HG03469 (cell line): ENCODE measurements around the gene MAP3K19.
"Not testable (repeated sequence)": the region's sequence is repeated elsewhere in the genome, so short reads cannot be mapped to it uniquely, and the experiment has no call there.

ENCODE experiments used
- ATAC-seq: cut with Tn5 transposase; IDR thresholded peaks from one replicate; pipeline ENCODE4 v1.9.1; 2021; ENCODE audit warnings: mild to moderate bottlenecking, moderate library complexity, moderate number of reproducible peaks; ENCODE audit not compliant: unreplicated experiment

MAP3K19 gene

GRCh38 chr2:134999521-134999920 is 47.7 kb downstream of the MAP3K19 start:
- ATAC-seq: no peak

GRCh38 chr2:134988994-134989605 is 58.1 kb downstream of the MAP3K19 start:
- ATAC-seq: no peak

- ATAC-seq: no peak
Observed at GRCh38 chr2:134985061-134985460, 62.2 kb downstream of the MAP3K19 start.

- ATAC-seq: no peak
Observed at GRCh38 chr2:134982603-134983002, 64.6 kb downstream of the MAP3K19 start.

DNA sequence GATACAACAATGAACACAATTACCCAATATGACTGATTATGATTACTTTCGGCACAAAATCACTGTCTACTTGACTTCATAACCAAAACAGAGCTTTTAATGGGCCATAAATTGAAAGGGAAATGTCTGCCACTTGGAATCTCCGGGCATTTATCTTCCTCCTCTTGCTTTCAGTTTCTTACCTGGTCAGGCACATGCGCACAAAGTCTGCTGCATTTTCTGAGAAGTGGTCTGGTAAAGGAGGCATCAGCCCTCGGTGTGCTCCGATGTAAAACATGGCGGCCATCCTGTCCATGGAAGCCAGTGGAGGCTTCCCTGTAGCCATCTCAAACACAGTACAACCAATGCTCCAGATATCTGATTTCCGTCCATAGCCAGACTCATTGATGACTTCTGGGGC is 66.6 kb downstream of the MAP3K19 start:
- ATAC-seq: no peak

DNA sequence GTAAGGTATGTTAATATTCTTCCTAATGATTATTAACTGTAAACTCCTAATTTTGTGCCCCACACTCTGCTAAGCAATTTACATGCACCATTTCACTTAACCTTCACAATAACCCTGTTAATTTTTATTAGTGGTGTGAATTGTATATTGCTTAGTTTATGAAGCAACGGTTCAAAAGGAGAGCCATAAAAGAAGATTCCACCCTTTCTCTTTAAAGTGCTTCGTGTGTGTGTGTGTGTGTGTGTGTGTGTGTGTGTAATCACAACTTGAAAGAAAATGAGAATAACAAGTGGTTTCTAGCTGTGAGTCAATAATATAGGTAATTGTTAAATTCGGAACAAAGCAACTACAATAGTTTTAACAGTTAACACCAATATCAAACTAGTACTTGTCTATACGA is 68.0 kb downstream of the MAP3K19 start:
- ATAC-seq: no peak

DNA sequence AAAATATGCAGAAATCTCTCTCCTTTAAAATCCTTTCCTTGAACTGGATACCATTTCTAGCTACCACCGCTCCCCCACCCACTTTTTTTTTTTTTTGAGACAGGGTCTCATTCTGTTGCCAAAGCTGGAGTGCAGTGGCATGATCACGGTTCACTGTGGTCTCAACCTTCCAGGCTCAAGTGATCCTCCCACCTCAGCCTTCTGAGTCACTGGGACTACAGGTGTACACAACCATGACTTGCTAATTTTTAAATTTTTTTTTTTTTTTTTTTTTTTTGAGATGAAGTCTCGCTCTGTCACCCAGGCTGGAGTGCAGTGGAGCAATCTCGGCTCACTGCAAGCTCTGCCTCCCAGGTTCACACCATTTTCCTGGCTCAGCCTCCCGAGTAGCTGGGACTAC is 70.1 kb downstream of the MAP3K19 start:
- not testable (repeated sequence) for ATAC-seq

- no peak for ATAC-seq
Observed at GRCh38 chr2:134976074-134976702, 71.1 kb downstream of the MAP3K19 start.

DNA sequence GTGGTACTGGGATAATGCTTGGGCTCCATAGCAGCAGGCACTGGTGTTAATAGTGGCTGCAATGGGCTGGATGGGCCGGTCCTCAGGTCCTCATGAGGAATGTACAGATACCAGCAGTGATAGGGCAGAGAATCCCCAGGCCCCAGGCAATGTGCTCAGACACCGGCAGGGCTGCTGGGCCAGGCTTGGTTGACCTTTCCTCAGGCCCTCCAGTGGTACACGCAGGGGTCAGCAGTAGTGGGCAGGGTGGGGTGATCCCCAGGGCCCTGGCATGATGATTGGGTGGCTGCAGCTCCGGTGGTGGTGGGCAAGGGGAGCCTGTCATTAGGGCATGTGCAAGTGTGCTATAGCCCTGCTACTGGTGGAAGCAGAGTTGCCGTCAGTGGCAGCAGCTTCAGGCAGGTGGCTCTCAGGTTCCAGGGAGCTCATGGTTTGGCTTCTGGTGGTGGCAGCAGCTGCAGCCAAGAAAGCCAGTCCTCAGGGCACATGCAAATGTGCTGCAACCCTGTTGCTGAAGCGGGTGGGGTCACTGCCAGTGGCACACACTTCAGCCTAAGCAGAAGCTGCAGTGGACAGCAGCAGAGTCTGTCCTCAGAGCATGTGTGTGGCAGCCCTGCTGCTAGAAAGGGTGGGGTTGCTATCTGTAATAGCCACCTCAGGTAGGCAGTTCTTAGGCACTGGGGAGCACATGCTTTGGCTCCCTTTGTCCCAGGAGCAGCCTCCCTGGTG is 71.8 kb downstream of the MAP3K19 start:
- no peak for ATAC-seq

GRCh38 chr2:134973241-134974138 is 73.8 kb downstream of the MAP3K19 start:
- no peak for ATAC-seq

DNA sequence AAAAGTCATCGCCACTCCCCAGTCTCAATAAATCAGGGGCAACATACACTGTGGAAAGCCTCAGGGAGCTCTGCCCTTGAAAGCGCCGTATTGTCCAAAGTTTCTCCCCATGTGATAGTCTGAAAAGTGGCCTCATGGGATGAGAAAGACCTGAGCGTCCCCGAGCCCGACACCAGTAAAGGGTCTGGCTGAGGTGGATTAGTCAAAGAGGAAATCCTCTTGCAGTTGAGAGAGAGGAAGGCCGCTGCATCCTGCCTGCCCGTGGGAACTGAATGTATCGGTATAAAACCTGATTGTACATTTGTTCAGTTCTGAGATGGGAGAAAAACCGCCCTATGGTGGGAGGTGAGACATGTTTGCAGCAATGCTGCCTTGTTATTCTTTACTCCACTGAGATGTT is 80.1 kb downstream of the MAP3K19 start:
- ATAC-seq: not testable (repeated sequence)

- no peak for ATAC-seq
Observed at GRCh38 chr2:134957477-134957876, 89.8 kb downstream of the MAP3K19 start.

- ATAC-seq: no peak
Observed at GRCh38 chr2:134955744-134956143, 91.5 kb downstream of the MAP3K19 start.

- ATAC-seq: no peak
Observed at GRCh38 chr2:134954065-134954464, 93.2 kb downstream of the MAP3K19 start.

DNA sequence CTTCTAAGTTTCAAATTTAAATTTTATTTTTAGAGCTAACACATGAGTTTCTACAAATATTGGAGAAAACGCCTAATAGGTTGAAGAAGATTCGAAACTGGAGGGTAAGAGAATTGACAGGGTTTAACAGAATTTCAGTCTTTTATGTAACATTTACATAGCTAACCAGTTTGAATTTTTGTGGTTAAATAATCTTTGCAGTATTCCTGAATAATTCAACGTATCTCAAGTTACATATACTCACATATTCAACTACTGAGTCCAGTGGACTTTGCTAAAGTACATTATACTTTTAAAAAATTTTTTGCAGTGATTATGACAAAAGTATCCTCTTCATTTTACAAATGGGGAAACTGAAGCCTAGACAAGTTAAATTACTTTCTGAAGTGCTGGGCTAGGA is 94.6 kb downstream of the MAP3K19 start:
- no peak for ATAC-seq

DNA sequence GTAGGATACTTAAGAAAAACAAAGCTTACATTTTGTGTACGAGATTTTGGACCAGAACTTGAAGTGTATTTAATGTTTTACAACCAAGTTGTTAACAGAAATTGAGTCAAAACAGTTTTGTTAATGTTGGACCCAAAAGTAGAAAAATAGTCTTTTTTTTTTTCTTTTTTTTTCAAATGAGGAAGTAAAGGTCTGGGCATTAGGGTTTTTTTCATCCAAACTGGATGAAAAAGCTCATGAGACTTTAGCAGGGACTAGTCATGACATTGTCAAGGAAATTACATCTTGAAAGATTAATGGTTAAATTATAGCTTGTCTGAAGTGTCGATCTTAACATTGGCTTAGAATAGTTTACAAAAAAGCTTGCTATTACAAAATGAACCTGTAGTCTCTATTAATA is 96.4 kb downstream of the MAP3K19 start:
- no peak for ATAC-seq

- no peak for ATAC-seq
Observed at GRCh38 chr2:134949981-134950708, 97.1 kb downstream of the MAP3K19 start.

DNA sequence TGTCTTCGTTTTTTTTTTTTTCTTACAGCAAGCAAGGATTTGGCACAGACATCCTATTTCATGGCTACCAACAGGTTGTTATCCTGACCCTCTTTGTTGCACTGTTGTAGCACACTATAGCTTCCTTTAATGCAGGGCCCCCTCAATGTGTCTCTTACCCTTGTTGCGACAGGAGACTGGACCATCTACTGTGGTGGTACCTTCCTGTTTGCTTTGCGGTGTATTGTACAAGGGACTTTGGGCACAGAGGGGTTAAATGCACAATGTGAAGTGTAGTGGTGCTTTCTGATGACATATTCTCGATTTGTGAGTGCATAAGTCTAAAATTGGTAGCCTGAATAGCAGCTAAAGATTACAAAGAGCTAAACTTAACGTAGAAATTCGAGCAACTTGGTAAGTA is 101.2 kb downstream of the MAP3K19 start:
- ATAC-seq: no peak

- ATAC-seq: no peak
Observed at GRCh38 chr2:134944975-134945374, 102.3 kb downstream of the MAP3K19 start.

DNA sequence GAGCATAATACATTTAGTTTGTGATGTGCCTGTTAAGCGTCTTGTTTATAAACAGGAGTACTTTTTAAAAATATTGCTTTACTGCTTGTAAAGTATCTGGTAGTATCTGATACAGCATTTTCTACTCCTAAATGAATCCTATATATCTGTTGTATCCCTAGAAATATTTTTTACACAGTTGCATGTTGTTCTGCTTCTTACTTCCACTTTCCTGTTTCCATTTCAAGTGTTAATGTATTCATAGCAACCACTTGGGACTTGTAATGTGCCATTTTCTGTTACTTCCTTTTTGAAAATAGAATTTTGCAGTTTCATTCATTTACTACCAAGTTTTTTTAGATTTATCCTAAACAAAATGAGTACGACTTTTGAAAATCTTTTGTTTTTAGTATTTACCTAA is 103.7 kb downstream of the MAP3K19 start:
- peak; percentile 69 for ATAC-seq

DNA sequence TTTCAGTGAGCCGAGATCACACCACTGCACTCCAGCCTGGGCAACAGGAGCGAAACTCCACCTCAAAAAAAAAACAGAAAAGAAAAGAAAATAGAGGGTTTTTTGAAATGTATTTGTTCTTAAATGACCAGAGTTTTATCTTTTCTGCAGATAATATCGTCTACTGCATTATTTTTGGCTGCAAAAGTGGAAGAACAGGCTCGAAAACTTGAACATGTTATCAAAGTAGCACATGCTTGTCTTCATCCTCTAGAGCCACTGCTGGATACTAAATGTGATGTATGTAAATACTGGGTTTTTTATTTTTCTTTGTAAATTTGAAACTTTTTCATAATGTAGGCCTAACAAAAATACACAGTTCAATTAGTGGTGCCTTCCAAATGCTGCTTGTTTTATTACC is 110.6 kb downstream of the MAP3K19 start:
- no peak for ATAC-seq
